NCI-H1436 (cell line): Measurements from ENCODE around the gene RXFP2.

Source experiments
- DNase-seq: peaks from one replicate; lab custom pipeline; 2025; lab: John Stamatoyannopoulos, UW

The RXFP2 gene

DNA sequence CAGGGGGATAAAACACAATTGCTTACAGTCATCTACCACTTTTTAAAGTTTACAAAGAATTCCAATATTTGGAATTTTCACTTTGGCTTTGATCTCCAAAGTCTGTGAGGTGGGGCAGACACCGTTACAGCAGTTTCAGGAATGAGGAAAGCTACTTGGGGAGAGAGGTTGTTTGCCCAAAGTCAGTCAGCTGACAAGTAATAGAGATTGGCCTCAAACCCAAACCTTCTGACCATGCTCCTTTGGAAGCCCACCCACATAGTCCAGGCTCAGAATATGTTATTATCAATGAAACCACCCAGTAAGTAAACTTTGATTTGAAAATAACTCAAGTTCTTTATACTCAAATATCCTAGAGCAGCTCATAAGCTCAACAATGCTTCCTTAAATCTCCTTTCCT is 29.0 kb downstream of the RXFP2 start:
- DNase-seq: no peak

DNA sequence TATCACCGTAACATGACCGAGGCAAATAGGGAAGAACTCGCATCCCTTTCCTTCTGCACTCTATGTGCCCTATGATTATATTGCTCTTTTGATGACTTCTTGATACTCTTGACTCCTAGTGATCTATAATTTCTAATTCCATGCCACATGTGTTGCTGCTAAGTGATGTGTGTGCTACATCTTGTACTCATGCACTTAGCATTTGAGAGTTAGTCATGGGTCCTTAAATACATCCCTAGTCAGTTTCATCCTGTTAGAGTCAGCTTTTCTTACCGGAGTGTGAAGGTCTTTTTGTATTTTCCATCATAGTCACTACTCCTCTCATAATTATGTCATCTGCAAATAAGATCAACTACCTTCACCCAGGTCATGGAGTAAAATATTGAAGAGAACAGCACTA is 30.2 kb downstream of the RXFP2 start:
- DNase-seq: no peak

- no peak for DNase-seq
These were observed 32.9 kb downstream of the RXFP2 start for GRCh38 chr13:31772231-31772630.

- no peak for DNase-seq
These were observed 34.2 kb downstream of the RXFP2 start for GRCh38 chr13:31773538-31773937.

GRCh38 chr13:31774186-31774750 is 34.9 kb downstream of the RXFP2 start:
- DNase-seq: no peak

DNA sequence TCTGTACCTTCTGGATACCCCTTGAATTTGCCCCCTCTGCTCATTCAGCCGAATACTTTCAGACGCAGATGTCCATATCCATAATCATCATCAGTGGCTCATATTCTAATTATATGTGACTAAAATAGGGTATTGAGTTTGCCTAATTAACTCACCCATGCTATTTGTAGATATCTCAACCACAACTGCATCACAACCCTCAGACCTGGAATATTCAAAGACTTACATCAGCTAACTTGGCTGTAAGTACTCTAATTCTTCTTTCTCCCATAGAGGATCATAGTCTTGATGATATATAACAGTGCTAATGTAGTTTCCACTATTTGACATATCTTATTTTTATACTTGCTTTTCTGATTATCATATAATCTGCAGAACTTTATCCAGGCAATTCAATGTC is 35.8 kb downstream of the RXFP2 start:
- no peak for DNase-seq

- DNase-seq: no peak
These were observed 36.4 kb downstream of the RXFP2 start for GRCh38 chr13:31775686-31776085.

DNA sequence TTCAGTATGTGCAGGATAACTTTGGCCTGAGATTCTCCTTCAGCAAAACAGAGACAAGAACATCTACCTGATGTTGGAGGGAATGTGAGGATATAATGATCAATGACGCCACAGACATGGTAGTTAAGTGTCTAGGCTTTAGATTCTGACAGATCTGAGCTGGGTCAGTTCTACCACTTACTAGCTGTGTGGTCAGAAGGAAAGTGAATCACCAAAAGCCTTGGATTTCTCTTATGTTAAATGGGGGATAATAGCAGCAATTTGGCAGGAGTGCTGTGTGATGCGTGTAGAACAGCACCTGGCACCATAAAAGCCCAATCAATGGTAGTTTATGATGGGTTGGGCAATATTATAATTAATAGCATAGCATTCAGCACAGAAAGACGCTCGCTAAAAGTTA is 41.7 kb downstream of the RXFP2 start:
- no peak for DNase-seq

DNA sequence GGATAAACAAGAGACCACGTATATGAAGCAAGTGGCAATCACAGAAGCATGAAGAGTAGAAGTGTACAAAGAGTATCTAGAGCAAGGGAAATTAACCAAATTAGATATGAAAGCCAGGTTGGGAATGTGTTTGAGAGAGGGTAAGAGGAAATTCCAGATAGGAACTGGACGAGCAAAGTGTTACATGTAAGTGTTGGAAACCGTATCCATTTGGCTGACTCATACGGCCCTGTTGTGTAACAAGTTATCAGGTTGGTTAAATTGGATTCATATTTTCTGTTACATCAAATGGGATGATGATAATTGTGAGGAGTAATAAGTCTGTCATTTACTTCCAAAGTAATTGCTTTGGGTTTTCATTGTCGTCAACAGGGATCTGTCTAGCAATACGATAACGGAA is 46.7 kb downstream of the RXFP2 start:
- DNase-seq: no peak

DNA sequence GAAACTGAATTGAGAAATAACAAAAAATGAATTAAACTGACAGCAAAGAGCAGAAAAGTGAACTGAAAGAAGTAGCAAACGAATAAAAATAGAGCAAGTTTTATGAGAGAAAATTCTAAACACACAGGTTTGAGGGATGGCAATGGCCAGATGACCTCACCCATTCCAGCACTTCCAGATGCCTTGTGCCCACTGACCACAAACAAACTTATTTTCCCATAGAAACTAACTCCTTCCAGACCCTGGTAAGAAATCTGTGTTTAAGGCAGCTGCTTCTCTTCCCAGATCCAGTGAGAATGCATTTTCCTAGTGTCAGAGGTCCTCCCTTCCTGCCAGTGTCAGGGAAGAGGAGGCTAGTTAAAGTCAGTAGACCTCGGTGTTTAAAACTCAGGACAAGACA is 51.7 kb downstream of the RXFP2 start:
- DNase-seq: no peak

DNA sequence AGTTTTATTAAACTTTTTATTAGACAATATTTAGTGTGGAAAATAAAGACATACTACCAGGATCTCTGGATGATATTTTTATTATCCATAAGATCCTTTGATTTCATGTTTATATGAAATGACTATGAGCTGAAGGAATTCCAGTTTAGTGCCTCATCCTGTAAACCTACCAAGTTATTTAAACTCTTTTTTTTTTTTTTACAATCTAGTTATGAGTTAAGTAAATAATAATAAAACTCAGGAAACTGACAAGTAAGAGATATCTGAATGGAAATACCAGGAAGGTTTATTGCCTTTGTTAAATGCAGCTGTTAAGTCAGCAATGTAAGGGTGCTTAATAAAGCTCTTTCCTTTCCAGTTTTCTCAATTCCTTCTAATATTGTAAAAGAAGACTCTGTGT is 53.9 kb downstream of the RXFP2 start:
- no peak for DNase-seq

GRCh38 chr13:31794452-31794851 is 55.1 kb downstream of the RXFP2 start:
- DNase-seq: no peak

DNA sequence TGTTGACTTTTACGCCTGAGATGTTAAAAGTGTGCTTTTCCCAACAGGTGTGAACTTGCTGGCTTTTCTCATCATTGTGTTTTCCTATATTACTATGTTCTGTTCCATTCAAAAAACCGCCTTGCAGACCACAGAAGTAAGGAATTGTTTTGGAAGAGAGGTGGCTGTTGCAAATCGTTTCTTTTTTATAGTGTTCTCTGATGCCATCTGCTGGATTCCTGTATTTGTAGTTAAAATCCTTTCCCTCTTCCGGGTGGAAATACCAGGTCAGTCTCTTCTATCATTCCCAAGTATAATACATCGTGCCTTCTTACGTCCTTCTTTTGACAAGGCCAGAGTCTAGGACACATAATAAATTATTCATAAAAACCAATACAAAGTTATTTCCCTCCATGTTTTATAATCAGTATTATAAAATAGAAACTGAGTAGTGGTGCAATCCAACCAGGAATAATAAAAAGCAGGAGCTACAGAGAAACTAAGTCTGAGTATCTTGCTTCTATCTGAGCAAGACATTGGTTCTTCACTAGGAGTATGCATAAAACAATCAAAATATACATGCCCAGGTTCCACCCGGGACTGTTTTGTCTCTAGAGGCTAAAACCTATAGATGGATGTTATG is 57.9 kb downstream of the RXFP2 start:
- no peak for DNase-seq

DNA sequence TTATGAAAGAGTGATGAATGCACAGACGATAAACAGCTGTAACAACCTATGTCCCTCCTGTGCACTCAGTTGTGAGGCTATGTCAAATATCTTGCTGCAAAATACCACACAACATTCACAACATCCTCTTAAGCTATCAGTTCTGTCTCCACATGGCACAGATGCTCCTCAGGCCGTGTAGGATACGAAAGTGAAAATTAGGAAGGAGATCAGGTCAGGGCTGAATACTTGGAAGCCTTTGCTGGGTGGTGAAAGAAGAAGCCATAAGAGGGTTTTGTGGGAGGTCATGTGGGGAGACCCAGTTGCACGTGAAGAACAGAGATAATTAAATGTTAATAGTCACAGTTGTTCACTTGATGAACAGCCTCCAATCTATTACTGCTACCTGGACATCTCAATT is 58.9 kb downstream of the RXFP2 start:
- no peak for DNase-seq

GRCh38 chr13:31801088-31801487 is 61.8 kb downstream of the RXFP2 start:
- DNase-seq: no peak

GRCh38 chr13:31803311-31803710 is 64.0 kb downstream of the RXFP2 start:
- DNase-seq: no peak

DNA sequence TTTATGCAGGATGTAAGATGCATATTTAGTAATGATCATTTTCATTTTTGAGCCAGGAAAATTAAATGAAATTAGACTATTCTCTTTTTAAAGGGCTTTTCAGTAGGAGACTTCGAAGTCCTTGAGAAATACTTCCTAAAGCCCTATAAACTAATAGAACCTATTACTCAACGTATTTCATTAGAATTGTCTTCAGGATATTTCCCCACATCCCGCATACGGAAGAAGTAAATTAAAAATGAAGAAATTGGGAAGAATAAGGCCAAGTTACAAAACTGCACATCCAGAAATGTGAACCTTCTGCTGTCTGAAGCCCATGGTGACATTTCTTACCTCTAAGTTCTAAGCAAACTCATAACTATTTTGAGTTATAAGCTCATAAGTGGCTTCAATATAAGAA is 66.5 kb downstream of the RXFP2 start:
- DNase-seq: no peak

GRCh38 chr13:31807090-31807541 is 67.8 kb downstream of the RXFP2 start:
- no peak for DNase-seq

- DNase-seq: no peak
These were observed 75.2 kb downstream of the RXFP2 start for GRCh38 chr13:31814536-31814935.

DNA sequence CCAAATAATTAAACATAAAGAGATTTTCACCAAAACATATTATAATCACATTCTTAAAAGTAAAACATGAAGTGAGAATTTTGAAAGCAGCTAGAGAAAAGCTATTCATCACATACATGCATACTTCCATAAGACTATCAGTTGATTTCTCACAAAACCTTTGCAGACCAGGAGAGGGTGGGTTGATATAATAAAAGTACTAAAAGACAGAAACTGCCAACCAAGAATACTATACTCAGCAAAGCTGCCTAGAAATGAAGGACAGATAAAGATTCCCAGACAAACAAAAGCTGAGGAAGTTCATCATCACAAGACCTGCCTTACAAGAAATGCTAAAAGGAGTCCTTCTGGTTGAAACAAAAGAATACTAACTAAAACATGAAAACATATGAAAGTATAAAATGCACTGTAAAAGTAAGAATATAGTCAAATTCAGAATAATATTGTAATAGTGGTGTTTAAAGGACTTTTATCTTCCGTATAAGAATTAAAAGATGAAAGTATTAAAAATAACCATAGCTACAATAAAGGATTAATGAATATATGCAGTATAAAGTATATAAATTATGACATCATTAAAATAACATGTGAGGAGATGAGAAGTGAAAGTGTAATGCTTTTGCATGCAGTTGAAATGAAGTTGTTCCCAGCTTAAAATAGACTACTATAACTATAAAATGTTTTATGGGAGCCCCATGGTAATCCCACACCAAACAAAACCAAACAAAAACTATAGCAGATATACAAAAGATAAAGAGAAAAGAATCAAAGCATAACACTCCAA is 76.2 kb downstream of the RXFP2 start:
- no peak for DNase-seq

GRCh38 chr13:31818236-31818635 is 78.9 kb downstream of the RXFP2 start:
- DNase-seq: no peak

DNA sequence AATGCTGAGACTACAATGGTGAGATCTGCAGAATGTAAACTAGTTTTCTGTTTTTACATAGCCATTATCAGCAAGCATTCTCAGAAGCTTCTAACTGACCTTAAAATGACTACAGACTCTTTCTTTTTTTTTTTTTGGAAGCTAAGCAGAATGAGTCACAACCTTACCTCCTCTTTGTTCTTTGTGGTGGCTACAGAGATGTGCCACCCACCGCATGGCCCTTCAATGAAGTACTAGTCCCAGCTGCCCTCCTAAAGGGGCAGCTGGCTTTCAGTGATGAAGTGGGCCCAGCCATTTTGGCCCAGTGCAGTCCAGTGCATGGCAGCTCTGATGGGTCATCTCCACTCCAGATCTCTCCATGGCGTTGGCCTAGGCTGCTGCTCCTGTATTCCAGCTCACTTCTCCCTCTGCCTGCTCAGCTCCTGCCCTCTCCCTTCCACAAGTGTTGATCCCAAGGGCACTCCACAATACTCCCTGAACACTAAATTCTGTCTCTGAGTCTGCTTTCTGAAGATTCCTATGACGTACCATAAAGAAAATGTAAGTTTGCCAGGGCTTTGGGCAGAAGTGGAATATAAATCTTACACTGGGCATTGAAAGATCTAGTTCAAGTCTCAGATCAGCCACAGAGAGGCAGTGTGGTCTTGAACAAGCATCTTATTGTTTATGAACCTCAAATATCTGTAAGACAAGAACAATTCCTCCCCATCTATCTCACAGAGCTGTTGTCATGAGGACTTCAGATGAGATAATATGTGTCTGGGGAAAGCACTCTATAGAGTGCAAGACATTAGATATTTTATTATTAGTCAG is 85.6 kb downstream of the RXFP2 start:
- DNase-seq: no peak

GRCh38 chr13:31826521-31826920 is 87.2 kb downstream of the RXFP2 start:
- no peak for DNase-seq
